Stimulated activated CD4-positive, alpha-beta T cell treated with anti-CD3 and anti-CD28 coated beads, TNF-alpha, amount 100 ng/mL, for 24 hours (primary cell): Measurements from ENCODE around the gene ATN1.

Source experiments
- DNase-seq, 3 experiments: peaks; one replicate each; pipeline ENCODE4 v3.0.0-alpha.2; 2020; ENCODE audit warnings: low read depth in 3 of 3

ATN1 gene

DNA sequence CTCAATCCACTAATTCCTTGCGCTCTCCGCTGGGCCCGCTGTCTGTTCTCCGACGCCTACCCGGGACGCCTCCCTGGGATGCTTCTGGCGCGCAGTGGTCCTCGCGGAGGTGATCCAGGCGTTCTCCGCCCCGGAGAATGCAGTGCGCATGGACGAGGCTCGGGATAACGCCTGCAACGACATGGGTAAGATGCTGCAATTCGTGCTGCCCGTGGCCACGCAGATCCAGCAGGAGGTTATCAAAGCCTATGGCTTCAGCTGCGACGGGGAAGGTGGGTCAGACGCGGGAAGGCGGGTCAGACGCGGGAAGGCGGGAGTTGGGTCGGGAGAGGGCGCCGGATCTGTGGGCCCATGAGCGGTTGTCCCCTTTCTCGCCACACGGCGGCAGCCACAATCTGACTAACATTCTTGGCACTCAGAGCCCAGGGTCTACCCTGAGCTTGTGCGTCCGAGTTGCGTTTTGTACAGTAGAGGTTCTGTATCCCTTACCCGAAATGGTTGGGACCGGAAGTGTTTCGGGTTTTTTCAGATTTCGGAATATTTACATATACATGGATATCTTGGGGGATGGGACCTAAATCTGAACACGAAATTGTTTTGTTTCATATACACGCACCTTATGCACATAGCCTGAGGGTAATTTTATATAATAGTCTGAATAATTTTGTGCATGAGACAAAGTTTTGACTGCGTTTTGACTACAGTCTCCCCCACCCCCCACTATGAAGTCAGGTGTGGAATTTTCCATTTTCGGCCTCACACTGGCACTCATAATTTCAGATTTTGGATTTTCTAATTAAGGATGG is 16.8 kb downstream of the ATN1 start:
- peak; percentile 80 to 90 (median 80) for DNase-seq

DNA sequence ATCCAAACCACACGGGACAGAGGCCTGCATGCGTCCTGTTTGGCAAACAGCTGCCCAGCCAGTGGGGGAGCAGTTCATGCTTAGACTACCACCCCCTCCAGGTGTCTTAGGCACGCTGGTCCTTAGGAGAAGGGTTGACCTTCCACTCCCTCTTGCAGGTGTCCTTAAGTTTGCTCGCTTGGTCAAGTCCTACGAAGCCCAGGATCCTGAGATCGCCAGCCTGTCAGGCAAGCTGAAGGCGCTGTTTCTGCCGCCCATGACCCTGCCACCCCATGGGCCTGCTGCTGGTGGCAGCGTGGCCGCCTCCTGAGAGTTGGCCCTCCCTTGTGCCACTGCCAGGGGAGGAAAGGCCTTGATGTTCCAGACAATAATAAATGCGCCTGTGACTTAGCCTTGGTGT is 17.9 kb downstream of the ATN1 start:
- no peak for DNase-seq

DNA sequence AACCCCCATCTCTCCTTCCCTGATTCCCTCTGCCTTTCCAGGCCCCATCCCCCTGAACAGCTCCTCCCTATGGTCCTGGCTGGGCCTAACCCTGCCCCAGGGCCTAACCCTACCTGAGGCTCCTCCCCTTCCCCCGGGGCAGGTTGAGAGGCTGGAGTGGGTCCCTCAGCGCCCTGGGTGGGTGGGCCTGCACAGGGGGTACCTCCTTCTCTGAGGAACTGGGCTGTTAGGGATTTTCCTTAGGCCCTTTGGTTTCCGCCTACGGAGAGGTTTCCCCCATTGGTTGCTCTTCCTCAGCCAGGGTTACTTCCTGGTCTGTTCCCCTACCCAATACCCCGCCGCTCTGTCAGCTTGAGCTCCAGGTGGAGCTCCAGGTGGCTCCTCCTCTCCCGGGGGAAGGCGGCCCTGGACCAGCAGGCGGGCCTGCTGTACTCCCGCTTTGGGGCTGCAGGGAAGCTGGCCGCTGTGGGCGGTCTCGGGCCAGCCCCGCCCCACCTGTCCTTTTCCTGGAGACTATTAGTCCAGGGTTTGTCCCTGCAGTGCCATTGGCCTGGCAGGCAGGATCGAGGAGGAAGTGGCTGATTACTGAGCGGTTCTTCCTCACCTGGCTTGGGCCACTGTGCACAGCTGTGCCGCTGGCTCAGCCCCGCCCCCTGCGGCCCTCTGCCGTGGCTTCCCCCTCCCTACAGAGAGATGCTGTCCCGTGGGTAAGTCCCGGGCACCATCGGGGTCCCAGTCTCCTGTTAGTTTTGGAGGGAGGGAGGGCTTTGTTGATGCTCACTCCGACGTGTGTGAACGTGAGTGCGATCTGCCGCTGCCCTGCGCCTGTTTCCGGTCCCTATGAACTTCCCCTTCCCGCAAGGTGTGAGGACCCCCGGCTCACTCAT is 18.5 kb downstream of the ATN1 start:
- DNase-seq, result peak in 1 of 3 experiments; percentile 76

DNA sequence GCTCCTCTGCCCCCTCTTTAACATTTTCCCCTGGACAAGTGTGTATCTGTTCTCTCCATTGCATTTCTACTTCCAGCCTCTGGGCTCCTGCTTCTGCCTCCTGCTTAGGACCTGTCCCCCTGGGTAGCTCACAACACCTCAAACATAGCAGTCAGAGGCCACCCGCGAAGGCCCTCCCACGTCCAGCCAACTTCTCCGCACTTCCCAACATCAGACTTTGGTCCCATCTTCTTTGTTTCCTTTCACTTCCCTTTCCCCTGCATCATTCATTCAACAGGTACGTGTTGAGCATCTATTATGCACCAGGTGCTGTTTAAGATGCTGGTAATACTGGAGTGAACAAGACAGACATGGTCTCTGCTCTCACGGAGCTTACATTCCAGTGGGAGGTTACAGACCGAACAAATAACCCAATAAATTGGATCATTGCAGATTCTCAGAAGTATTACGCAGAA is 19.2 kb downstream of the ATN1 start:
- DNase-seq, result no peak

DNA sequence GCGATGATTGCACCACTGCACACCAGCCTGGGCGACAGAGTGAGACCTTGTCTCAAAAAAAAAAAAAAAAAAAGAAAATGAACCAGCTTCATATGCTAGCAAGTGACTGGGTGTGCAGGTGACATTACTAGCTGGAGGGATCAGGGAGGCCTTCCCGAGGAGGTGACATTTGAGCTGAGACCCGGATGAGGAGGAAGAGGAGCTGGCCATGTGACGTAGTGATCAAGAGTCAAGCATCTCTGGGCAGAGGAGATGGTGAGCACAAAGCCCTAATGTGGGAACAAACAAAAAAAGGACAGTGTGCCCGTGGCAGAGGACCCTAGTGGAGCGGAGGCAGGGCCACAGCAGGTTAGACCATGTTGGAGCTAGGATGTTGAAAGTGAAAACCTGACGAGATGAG is 19.9 kb downstream of the ATN1 start:
- no peak for DNase-seq

DNA sequence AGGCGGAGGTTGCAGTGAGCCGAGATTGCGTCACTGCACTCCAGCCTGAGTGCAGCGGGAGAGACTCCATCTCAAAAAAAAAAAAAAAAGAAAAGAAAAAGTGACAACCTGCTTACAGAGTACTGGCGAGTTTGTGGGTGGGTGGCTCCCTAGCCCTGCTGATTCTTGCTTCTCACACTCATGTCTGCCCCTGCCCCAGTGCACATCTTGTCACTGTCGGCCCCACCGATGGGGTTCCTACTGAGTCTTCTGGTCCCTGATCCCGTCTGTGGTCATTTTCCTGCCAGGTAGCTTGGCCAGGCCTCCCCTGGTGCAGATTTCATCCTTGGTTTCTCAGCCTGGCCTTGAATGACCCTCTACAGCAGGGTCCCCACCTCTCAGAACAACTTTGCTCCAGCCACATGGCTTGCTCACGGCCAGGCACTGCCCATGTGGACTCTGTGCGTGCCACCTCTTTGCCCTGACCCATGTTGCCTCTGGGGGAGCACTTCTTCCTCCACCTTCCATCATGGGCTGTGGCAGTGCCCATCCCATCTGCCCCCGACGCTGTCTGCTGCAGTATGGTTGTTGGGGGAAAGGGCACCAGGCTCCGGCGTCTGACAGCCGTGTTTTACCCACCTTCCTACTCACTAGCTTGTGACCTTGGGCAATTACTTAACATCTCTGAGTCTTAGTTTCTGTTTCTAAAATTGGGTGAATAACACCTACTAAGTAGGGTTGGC is 21.3 kb downstream of the ATN1 start:
- DNase-seq, result no peak

DNA sequence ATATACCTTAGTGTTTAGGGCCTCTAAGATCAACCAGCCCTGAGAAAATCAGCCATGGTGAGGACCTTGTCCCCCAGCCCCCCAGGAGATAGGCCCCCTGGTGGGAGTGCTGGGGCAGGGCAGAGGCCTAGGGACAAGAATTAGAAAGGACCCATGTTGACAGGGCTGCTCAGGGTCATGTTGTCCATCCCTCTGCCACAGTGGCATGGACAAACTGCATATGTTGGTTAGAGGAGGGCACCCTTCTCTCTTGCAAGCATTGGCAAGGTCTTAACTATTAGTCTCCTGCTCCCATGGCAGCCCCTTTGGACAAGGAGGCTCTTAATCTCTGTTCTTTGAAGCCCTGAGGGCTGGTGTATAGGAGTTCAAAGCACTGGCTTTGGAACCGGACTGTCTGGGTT is 22.6 kb downstream of the ATN1 start:
- no peak for DNase-seq

DNA sequence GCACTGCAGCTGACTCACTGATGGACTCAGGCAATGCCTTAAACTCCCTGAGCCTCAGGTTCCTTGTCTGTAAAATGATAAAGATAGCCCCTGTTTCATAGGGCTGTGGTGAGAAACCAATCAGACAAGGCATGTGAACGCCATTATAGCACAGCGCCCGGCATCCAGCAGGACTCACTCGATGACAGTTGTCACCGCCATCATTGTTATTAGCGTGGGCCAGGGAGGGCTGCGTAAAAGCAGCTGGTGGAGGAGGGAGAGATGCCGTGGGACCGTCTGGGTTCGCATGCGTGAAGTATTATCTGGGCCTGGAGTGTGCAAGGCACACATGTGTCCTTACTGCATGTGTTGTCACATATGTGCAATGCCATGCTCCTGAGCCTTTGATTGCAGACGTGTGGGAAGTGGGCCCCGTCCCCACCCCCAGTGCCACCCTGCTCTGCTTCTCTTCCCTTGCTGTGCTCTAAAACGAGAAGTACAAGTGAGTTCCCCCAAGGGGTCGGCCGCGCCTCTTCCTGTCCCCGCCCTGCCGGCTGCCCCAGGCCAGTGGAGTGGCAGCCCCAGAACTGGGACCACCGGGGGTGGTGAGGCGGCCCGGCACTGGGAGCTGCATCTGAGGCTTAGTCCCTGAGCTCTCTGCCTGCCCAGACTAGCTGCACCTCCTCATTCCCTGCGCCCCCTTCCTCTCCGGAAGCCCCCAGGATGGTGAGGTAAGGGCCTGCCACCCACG is 23.2 kb downstream of the ATN1 start, which contains the start of gene PTPN6:
Gene PTPN6 (plus strand): TSS at position 546 of the 730 bp plus-strand sequence. CDS start 157 bp downstream, at position 703.
- DNase-seq, result peak in 1 of 3 experiments; percentile 72

DNA sequence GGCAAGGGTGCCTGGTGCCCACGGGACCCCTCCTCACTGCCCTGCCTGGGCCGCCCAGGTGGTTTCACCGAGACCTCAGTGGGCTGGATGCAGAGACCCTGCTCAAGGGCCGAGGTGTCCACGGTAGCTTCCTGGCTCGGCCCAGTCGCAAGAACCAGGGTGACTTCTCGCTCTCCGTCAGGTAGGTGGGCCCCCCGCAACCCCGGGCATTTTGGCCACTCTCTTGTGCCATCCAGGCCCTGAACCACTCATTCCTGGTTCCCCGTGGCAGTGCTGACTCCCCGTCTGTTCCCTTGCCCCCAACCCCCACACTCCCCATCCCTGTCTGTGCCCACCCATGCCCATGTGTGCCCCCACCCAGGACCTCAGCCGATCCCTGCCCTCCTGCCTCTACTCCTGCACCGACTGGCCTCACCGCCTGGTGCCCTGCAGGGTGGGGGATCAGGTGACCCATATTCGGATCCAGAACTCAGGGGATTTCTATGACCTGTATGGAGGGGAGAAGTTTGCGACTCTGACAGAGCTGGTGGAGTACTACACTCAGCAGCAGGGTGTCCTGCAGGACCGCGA is 23.9 kb downstream of the ATN1 start:
- DNase-seq, result no peak

DNA sequence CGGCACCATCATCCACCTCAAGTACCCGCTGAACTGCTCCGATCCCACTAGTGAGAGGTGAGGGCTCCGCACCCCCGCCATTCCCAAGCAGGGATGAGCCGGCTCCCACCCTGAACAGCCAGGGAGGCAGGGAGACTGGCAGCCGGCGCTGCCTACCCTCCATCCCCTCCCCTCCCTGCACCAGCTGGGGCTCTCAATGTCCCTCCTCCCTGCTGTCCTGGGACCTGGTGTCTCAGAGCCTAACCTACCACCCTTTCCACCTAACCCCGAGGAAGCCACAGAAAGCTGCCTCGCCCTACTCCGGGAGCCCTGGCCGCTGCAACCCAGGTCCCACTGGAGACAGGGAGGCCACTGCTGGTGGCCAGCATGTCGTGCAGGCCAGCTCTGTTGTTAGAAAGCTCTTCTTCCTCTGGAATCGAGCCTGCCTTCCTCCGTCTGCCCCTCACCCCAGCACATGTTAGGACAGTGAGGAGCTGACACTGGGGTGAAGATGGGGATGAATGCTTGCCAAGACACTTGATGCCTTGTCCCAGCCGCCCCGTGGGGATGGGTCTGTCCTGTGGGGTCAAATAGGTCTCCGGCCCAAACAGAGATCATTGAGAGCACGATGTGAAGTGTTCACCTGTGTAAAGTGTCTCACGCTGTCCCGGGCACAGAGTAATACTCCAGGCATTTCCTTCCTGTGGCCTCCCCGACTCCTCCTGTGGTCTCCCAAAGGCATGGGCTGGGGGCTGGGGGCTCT is 24.5 kb downstream of the ATN1 start:
- DNase-seq, result no peak

DNA sequence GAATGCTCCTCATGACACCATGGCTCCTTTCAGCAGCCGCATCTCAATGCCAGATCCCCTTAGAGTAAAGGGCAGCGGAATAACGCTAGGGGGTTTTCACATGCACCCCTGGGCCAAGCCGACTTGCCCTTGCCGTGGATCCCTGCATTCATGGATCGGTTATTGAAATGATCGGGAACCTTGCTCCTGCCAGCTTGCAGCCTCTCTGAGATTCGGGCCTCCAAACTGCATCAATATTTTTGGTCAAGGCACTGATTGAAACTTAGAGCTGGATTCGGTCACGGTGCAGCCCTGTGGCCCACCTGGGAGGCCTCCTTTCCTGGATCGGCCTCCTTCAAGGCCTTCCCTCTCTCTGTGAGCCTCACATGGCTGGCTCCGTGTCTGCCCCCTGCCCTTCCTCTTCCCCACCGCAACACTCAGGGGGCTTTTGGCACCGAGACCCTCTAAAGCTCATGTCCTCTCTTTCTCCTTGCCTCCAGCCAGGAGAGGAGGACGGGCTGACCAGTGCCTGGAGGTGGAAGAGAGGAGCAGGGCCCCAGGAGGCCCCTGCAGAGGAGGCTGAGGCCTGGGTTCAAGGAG is 25.2 kb downstream of the ATN1 start:
- no peak for DNase-seq

DNA sequence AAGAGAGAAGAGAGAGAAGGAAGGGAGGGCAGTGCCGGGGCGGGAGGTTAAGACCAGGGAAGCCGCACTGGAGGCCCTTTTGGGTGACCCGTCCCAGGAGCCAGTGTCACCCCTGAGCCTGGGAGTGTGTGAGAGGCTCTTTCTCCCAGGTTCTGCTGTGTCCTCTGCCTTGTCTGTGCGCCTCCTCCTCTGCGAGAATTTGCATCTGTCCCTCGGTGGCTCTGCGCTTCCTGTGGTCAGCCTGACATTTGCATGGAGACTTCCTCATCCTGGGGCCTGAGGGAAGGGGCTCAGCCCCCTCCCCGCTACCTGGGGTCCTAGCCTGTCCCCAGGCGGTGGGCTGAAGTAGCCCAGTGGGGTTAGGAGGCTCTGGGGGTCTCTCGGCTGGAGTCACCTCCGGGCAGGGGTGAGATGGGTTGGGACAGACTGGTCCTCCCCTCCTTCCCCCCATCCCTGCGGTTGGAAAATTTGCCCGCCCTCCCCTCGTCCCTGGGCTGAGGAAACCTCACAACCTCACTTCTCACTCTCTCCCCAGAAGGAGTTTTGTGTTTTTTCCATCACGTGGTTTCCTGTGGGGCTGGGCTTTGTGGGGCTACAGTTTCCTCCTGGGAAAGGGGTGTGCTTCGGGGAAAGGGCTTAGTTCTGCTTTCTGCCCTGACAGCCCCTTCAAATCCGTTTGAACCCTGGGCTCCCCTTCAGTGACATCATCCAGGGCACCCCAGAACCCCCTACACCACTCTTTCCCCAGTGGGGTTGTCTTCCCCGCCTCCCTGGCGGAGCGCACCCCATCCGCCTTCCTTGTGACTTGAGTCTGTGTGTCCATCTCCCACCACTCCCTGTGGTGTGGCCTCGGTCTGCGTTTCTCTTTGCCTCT is 25.9 kb downstream of the ATN1 start:
- DNase-seq, result peak; percentile 70 to 86 (median 72)

DNA sequence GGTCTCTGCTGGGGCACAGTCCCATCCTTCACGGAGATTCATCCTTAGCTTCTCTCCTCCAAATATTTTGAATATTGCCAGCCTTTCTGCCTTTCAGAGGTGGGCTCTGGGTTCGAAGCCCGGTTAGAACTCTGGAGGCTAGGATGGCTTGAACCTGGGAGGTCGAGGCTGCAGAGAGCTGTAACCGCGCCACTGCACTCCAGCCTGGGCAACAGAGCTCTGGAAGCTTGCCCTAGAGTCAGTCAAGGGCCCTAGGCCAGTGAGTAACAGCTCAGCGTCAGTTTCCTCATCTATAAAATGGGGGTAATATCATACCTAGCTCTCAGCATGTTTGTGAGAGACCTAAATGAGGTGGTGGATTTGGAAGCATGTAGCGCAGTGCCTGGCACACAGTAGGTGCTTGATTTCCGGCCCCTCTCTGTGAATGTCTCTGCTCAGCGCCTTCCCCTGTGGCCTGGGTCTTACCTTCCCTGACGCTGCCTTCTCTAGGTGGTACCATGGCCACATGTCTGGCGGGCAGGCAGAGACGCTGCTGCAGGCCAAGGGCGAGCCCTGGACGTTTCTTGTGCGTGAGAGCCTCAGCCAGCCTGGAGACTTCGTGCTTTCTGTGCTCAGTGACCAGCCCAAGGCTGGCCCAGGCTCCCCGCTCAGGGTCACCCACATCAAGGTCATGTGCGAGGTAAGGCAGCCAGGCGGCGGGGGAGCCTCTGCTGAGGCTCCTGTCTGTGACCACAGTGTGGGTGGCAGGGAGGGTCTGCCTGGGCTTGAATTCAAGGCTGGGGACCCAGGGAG is 26.8 kb downstream of the ATN1 start:
- no peak for DNase-seq

DNA sequence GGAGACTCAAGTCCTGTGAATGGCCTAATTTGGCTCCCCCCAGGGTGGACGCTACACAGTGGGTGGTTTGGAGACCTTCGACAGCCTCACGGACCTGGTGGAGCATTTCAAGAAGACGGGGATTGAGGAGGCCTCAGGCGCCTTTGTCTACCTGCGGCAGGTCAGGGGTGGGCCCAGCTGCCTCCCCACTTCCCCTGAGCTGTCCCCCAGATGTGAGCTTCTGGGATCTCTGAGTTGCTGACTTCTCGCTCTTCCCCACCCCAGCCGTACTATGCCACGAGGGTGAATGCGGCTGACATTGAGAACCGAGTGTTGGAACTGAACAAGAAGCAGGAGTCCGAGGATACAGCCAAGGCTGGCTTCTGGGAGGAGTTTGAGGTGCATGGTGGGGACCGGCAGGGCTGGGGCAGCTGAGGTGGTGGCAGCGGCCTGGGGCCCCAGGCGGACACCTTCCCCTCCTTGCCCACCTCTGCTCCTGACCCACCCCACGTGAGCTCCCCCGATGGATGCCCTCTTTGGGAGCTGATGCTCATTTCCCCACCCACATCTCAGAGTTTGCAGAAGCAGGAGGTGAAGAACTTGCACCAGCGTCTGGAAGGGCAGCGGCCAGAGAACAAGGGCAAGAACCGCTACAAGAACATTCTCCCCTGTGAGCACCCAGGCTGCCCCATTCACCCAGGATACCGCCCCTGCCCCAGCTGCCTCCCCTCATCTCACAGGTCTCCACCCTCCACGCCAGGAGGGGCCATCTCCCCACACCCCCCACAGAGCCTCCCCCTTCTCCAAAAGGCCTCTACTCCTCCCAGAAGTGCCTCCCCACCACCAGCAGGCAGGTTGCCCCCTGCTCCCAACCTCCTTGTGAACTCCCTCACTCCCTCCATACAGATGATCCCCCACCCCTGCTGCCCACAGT is 27.6 kb downstream of the ATN1 start:
- no peak for DNase-seq

DNA sequence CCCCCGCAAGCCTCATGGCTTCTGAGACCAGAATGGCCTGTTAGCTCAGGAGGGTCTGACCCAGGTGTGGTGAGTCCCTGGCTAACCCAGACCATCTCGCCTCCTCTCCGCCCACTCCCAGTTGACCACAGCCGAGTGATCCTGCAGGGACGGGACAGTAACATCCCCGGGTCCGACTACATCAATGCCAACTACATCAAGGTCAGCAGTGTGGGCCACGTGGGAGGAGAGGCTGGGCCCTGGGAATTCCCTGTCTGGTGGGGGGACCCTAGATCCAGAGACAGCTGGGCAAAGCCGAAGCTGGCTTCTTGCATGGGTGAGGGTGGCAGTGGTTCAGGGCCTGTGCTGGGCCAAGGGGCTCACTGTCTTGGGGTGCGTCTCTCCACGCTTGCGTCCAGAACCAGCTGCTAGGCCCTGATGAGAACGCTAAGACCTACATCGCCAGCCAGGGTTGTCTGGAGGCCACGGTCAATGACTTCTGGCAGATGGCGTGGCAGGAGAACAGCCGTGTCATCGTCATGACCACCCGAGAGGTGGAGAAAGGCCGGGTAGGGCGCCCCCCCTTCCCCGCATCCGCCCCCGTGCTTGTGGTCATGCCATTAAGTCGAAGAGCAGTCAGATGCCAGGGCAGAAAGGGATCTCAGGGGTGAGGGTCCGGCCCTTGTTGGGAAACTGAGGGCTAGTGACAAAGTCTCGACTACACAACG is 28.4 kb downstream of the ATN1 start:
- DNase-seq, result no peak

DNA sequence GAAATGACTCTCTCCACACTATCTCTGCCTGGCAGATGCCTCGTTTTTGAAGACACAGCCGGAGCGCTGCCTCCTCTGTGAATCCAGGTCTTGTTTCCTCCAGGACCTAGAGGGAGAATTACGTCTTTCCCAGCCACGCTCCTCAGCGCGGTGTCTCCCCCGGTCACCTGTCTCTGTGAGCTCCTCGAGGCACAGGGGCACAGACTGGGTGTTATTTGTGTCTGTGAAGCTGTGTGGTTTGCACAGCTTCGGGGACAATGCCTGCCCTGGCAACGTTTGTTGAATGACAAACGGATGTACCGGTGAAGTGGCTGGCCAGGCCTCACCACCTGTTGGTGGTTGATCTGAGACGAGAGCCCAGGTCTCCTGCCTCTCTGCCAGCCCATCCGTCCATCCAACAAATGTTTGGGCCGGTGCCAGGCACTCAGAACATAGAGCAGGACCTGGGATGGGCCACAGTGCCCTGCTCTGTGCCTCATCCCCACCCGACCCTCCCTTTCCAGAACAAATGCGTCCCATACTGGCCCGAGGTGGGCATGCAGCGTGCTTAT is 29.5 kb downstream of the ATN1 start:
- DNase-seq, result no peak
